ENCODE results near the gene GABRB3.

Gene GABRB3

DNA sequence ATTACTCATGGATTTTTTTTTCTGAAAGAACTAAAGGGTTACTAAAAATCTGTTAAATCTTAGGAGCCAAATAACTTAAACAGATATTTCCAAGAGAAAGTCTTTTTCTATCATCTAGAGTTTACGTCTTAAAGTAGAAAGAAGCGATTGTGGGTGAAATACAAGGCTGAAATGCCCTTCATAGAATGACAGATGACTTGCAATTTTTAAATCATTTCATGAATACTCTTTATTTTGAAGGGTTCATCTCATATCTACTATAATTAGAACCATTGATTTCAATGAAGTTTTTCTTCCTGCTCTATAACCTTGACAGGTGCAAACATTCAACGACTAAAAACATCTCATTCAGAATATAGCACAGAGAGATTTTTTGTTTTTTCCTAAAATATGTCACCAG, 217.0 kb downstream of the GABRB3 start:
- DNase-seq (ENCODE audit: low read depth): no peak

- no peak for DNase-seq (ENCODE audit: low read depth)
These were observed 221.4 kb downstream of the GABRB3 start for GRCh38 chr15:26551473-26551872.

GRCh38 chr15:26550880-26551279, 222.0 kb downstream of the GABRB3 start:
- no peak for DNase-seq (ENCODE audit: low read depth)

DNA sequence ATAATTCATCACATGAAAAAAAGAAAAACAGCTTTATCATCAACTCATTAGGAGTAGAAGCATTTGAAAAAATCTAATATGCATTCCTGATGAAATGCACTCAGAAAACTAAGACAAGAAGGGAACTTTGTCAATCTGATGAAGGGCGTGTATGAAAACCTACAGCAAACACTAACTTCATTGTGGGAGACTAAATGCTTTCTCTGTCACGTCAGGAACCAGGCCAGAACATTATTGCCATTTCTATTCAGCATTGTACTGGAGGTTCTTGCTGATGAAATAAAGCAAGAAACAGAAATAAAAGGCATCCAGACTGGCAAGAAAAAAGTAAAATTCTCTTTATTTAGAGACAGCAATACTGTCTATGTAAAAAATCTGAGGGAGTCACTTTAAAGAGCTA, 235.2 kb downstream of the GABRB3 start:
- no peak for DNase-seq (ENCODE audit: low read depth)

DNA sequence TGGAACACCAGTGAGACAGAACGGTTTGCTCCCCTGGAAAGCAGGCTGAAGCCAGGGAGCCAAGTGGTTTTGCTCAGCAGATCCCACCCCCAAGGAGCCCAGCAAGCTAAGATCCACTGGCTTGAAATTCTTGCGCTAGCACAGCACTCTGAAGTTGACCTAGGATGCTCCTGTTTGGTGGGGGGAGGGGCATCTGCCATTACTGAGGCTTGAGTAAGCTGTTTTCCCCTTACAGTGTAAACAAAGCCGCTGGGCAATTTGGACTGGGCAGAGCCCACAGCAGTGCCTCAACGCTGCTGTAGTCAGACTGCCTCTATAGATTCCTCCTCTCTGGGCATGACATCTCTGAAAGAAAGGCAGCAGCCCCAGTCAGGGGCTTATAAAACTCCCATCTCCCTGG, 241.4 kb downstream of the GABRB3 start:
- no peak for DNase-seq (ENCODE audit: low read depth)

DNA sequence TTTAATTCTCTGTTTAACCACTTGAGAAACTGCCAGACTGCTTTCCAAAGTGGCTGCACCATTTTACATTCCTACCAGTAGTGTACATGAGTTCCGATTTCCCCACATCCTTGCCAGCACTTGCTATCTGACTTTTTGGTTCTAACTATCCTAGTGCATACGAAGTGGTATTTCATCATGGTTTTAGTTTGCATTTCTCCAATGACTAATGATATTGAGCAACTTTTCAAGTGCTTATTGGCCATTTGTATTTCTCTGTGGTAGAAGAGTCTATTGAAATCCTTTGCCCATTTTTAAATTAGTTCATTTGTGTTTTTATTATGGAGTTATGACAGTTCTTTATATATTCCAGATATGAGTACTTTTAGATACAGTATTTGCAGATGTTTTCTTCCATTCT, 247.8 kb downstream of the GABRB3 start:
- DNase-seq (ENCODE audit: low read depth): no peak

DNA sequence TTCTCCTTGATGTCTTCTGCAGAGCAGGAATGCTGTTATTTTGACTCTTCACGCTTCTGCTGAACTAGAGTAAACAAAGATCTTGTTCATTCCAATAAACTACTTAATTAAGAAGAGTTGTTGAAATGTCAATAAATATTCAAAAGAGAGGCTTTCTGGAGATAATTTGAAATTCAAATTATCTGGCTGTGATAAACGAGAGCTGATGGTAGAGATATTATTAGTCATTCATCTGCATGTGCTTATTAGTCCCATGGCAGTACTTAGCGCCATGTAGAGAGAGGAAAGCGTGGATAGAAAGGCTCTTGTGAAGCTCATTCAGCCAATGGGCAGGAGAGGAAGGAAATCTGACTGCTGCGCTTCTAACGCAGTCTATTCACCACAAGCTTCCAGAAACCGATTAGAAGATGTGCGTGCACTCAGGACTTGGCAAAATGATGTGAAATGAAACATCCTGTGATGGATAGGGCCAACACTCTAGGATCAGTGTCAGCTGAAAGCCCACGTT, 251.1 kb downstream of the GABRB3 start:
- DNase-seq (ENCODE audit: low read depth): no peak

GRCh38 chr15:26521130-26521529, 251.7 kb downstream of the GABRB3 start:
- DNase-seq (ENCODE audit: low read depth): no peak

DNA sequence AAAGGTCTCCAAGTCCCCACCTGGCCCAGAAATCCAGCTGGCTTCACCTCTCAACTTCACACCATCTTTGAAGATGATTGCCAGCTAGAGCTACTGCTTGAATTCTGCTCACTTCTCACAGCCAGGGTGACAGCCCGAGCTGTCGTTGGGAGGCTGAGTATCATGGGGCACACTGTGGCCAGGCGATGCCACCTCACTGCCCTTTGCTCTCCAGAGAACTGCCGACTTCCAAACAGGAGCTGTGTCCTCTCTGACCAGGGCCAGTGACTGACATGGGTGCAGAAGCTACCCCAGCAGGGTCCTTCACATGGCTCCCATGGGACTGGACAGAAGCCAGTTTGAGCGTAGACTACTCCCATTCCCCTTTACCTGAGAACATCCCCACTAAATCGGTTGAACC, 254.0 kb downstream of the GABRB3 start:
- DNase-seq (ENCODE audit: low read depth): no peak

DNA sequence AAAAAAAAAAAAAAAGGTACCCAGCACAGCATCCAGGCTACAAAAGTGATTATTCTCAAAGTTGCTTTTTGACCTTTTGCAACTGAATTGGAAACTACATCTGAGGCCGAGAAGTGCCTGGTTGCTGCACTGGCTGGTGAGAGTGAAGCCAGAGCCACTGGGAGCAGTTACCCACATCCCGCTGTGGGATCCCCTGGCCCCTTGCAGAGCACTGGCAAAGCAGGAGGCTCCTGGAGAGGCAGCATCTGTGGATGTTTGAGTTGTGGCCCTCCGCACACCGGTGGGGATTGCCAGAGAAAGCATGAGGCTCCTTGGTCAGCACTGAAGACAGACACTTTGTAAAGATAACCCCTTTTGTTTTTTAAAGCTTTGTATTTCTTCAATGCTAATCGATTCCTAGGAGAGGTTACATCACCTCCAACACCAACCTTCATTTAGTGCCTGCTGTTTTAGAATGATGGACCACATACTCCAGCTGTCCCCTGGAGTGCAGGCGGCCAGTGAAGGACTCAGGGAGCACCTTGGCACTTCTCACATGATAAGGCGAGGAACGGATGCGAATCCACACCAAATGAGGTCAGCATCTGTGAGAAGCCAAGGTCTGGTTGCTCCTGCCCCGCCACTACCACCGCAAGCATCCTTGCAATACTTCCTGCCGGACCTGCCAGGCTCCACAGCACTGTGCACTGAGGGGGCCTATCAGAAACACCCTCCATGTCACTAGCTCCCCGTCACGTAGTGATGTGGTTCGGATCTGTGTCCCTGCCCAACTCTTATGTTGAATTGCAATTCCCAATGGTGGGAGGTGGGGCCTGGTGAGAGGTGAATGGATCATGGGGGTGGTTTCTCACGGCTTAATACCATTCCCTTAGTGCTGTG, 256.5 kb downstream of the GABRB3 start:
- no peak for DNase-seq (ENCODE audit: low read depth)

GRCh38 chr15:26504009-26504408, 268.9 kb downstream of the GABRB3 start:
- no peak for DNase-seq (ENCODE audit: low read depth)
